Measurements from ENCODE around the gene PRMT3. TPM values are rescaled to one million over a fixed set of nuclear protein-coding genes. Genes with fewer than 3 reads are reported as not detected.
"Not testable (repeated sequence)": the region's sequence is repeated elsewhere in the genome, so short reads cannot be mapped to it uniquely, and the experiment has no call there.

PRMT3 gene
- polyA plus RNA-seq, 3 donors, result 4.5 to 8.4 (median 6.1) TPM

DNA sequence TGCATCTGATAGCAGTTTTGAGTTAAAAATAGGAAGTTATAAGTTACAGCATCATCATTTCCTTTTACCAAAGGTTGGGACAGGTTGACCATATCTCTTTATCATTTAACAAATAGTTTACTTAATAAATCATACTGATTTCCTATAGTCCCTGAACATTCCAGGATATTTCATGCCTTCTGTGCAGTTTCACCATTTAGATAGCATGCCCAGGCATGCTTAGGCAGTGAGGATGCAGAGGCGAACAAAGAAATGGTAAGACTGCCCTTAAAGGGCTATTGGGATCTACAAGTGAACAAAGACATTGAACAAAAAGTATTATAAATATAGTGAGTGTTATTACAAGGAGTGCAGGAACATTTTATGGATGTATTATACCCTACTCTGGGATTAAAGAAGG lies 96.4 kb downstream of the PRMT3 start:
- Histone ChIP-seq H3K79me2 (ENCODE audit: insufficient read depth, low read length) (no peaks in the 10 kb centered on the region), H3K27ac (ENCODE audit: low read depth in 1 of 2, low read length in 2 of 2) (no peak overlapping the region), H2AFZ (ENCODE audit: insufficient read depth, low read depth, low read length, poor library complexity, severe bottlenecking) (no peak overlapping the region), H3K9me3 (replicated peaks in 1 of 2; ENCODE audit: control insufficient read depth in 1 of 2, insufficient read depth in 1 of 2, low read length in 2 of 2) (no peaks in the 10 kb centered on the region), H4K20me1 (ENCODE audit: insufficient read depth, low read length) (no peaks in the 10 kb centered on the region), H3K4me1 (ENCODE audit: control insufficient read depth in 1 of 2, insufficient read depth in 2 of 2, low read length in 2 of 2) (no peaks in the 10 kb centered on the region), H3K9ac (ENCODE audit: insufficient read depth, low read length, poor library complexity, severe bottlenecking) (no peak overlapping the region), H3K27me3 (ENCODE audit: control insufficient read depth in 2 of 2, insufficient read depth in 2 of 2, low read length in 2 of 2) (no peaks in the 10 kb centered on the region), H3K36me3 (replicated peaks in 1 of 2; ENCODE audit: control insufficient read depth in 1 of 2, insufficient read depth in 2 of 2, low read length in 2 of 2) (peaks cover 0 to 5% of the 10 kb centered on the region in 2 donors), H3K4me3 (replicated peaks in 1 of 3; ENCODE audit: low read depth in 2 of 3, low read length in 3 of 3) (no peak overlapping the region), H3K4me2 (replicated peaks; ENCODE audit: extremely low read depth, low read length, poor library complexity, severe bottlenecking) (no peak overlapping the region)
- Mint-ChIP-seq H3K4me3 (no peak overlapping the region), H3K4me1 (no peaks in the 10 kb centered on the region), H3K27me3 (ENCODE audit: low read depth in 3 of 3) (no peaks in the 10 kb centered on the region), H3K36me3 (peaks cover 18 to 27% of the 10 kb centered on the region in 2 donors), H3K27ac (no peak overlapping the region), H3K9me3 (peaks cover 0 to 6% (median 2%) of the 10 kb centered on the region in 7 donors)
- no CpG with 5 or more reads among the region's 1 CpG for WGBS (ENCODE audit: insufficient coverage)
- DNase-seq, result no peak
- intact Hi-C loops (cut with micrococcal nuclease), result no loop called here
- TF ChIP-seq, protein P1, sequence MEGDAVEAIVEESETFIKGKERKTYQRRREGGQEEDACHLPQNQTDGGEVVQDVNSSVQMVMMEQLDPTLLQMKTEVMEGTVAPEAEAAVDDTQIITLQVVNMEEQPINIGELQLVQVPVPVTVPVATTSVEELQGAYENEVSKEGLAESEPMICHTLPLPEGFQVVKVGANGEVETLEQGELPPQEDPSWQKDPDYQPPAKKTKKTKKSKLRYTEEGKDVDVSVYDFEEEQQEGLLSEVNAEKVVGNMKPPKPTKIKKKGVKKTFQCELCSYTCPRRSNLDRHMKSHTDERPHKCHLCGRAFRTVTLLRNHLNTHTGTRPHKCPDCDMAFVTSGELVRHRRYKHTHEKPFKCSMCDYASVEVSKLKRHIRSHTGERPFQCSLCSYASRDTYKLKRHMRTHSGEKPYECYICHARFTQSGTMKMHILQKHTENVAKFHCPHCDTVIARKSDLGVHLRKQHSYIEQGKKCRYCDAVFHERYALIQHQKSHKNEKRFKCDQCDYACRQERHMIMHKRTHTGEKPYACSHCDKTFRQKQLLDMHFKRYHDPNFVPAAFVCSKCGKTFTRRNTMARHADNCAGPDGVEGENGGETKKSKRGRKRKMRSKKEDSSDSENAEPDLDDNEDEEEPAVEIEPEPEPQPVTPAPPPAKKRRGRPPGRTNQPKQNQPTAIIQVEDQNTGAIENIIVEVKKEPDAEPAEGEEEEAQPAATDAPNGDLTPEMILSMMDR (IDR thresholded peaks at IDR 0.05), result no peak

DNA sequence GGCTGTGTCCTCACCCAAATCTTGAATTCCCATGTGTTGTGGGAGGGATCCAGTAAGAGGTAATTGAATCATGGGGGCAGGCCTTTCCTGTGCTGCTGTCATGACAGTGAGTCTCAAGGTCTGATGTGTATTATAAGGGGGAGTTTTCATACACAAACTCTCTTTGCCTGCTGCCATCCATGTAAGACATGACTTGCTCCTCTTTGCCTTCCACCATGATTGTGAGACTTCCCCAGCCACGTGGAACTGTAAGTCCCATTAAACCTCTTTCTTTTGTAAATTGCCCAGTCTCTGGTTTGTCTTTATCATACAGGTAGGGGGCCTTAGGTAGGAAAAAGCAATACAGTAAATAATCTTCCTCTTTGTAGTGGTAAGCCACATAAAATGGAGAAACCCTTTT lies 96.9 kb downstream of the PRMT3 start:
- H3K27ac ChIP-seq (ENCODE audit: low read depth in 1 of 2, low read length in 2 of 2); H3K4me3 Mint-ChIP-seq; H3K9me3 ChIP-seq (replicated peaks in 1 of 2; ENCODE audit: control insufficient read depth in 1 of 2, insufficient read depth in 1 of 2, low read length in 2 of 2); H2AFZ ChIP-seq (ENCODE audit: insufficient read depth, low read depth, low read length, poor library complexity, severe bottlenecking); H3K4me1 Mint-ChIP-seq; intact Hi-C loops (cut with micrococcal nuclease); H3K9me3 Mint-ChIP-seq; H3K4me2 ChIP-seq (replicated peaks; ENCODE audit: extremely low read depth, low read length, poor library complexity, severe bottlenecking); H3K27me3 Mint-ChIP-seq (ENCODE audit: low read depth in 3 of 3); H3K27me3 ChIP-seq (ENCODE audit: control insufficient read depth in 2 of 2, insufficient read depth in 2 of 2, low read length in 2 of 2); H3K4me1 ChIP-seq (ENCODE audit: control insufficient read depth in 1 of 2, insufficient read depth in 2 of 2, low read length in 2 of 2); H3K79me2 ChIP-seq (ENCODE audit: insufficient read depth, low read length); H3K9ac ChIP-seq (ENCODE audit: insufficient read depth, low read length, poor library complexity, severe bottlenecking); DNase-seq; H3K27ac Mint-ChIP-seq; H3K4me3 ChIP-seq (replicated peaks in 1 of 3; ENCODE audit: low read depth in 2 of 3, low read length in 3 of 3); H3K36me3 ChIP-seq (replicated peaks in 1 of 2; ENCODE audit: control insufficient read depth in 1 of 2, insufficient read depth in 2 of 2, low read length in 2 of 2); H4K20me1 ChIP-seq (ENCODE audit: insufficient read depth, low read length): not testable (repeated sequence)
- H3K36me3 Mint-ChIP-seq, result peaks cover 18 to 30% of the 10 kb centered on the region in 2 donors
- no CpG with 5 or more reads among the region's 1 CpG for whole genome bisulfite sequencing (ENCODE audit: insufficient coverage)
